SH-SY5Y (cell line): ENCODE measurements around the gene BTG4.

Experiments used
- GATA2 ChIP-seq: IDR thresholded peaks from 2 replicates; pipeline ENCODE4 v1.6.1; 2011; ENCODE audit warnings: mild to moderate bottlenecking, low read depth, low read length
- GATA3 ChIP-seq: IDR thresholded peaks from 2 replicates; pipeline ENCODE4 v1.6.1; 2011; ENCODE audit warnings: low read depth, mild to moderate bottlenecking, low read length, moderate library complexity

GRCh38 chr11:111510311-111510710 lies 1.9 kb downstream of the BTG4 start:
- no peak for TF ChIP-seq GATA3
- no peak for TF ChIP-seq GATA2
